Body of pancreas (tissue), 4 donors: ENCODE data around the gene NBEAL2. TPM values are rescaled to one million over a fixed set of nuclear protein-coding genes. Genes with fewer than 3 reads are reported as not detected.
A peak's percentile ranks its signal among the peaks of the same experiment; 100 is the strongest.

ENCODE experiments used
- ATAC-seq: fragments of 150-250 bp; one replicate; pipeline ENCODE4 v1.9.1; 2016
- DNase-seq, 4 donors: peaks; one replicate each; pipeline ENCODE4 v3.0.0-alpha.2; 2019
- H3K27ac ChIP-seq, 4 donors: fragments of 200-600 bp; sonication (generic); 1 replicate in 3 of 4; 2 replicates in 1 of 4; pipeline versions ENCODE4 v1.5.1 to v1.6.1; 2016 to 2019; ENCODE audit warnings: mild to moderate bottlenecking in 1 of 4, mixed read lengths in 1 of 4, moderate library complexity in 1 of 4
- H3K27me3 ChIP-seq, 2 donors: fragments of 200-600 bp; sonication (generic); one replicate each; pipeline ENCODE4 v1.6.0; 2016; ENCODE audit warnings: mild to moderate bottlenecking in 1 of 2
- H3K36me3 ChIP-seq, 2 donors: fragments of 200-600 bp; sonication (generic); replicated peaks in 1 of 2; 2 replicates each; pipeline ENCODE4 v1.5.1; 2016; ENCODE audit warnings: low read depth in 2 of 2; ENCODE audit not compliant: insufficient read depth in 1 of 2
- H3K4me1 ChIP-seq: fragments of 200-600 bp; sonication (generic); one replicate; pipeline ENCODE4 v1.6.0; 2016
- H3K4me3 ChIP-seq, 2 donors: fragments of 200-600 bp; sonication (generic); 1 replicate in 1 of 2; 2 replicates in 1 of 2; pipeline ENCODE4 v1.5.1; 2016 to 2019
- H3K9me3 ChIP-seq, 3 donors: fragments of 200-600 bp; sonication (generic); 1 replicate in 2 of 3; 2 replicates in 1 of 3; pipeline ENCODE4 v1.5.1; 2016
- CTCF ChIP-seq, 7 experiments: fragments of 450-650 bp in 4 of 7; fragments of 200-600 bp in 3 of 7; sonication (generic) in 3 of 7; IDR thresholded peaks; one replicate each; pipeline ENCODE4 v1.5.1; 2016 to 2019; ENCODE audit warnings: antibody characterized with exemption in 7 of 7
- POLR2A ChIP-seq, 3 donors: fragments of 450-650 bp; IDR thresholded peaks; one replicate each; pipeline ENCODE4 v1.6.1; 2016; ENCODE audit warnings: antibody characterized with exemption in 3 of 3, mild to moderate bottlenecking in 2 of 3
- WGBS, 2 donors: methylation state at CpG; one replicate each; pipeline ENCODE4 v1.1.5; 2017; 5-methylcytosine and 5-hydroxymethylcytosine counted together
- intact Hi-C: fragments of 100-400 bp; cut with DNase I; formaldehyde crosslinking; loops from one replicate; pipeline ENCODE4 v1.15.1; 2023
- total RNA-seq, 2 donors: library from RNA; depleted of rRNA; stranded (reverse); fragments of >200 nt; gene quantifications; one replicate each; pipeline ENCODE4 v1.1.0, GENCODE V29; 2016

Gene NBEAL2
- total RNA-seq, result 100 to 1,000 TPM in 1 of 2 donors, 10 to 100 TPM in 1; 98.8 to 151 TPM

- H3K4me3 ChIP-seq, result peak within 1 kb of the TSS; percentile 37 to 50
- intact Hi-C loops, result no loop called here
- WGBS, 2 donors, result 1 to 2% methylated on average over 17 to 55 of the region's 73 CpGs
- TF ChIP-seq POLR2A (IDR thresholded peaks at IDR 0.05), result peak; percentile 85 to 91 (median 89)
- peak in 2 of 7 experiments; percentile 37 to 46 for TF ChIP-seq CTCF (IDR thresholded peaks at IDR 0.05)
- peak; percentile 97 to 98 (median 98) for DNase-seq
- no peaks in the 10 kb centered on the region for H3K9me3 ChIP-seq
- H3K4me1 ChIP-seq, result peaks cover 59% of the 10 kb centered on the region
- peak; percentile 80 for ATAC-seq
- H3K27me3 ChIP-seq, result no peaks in the 10 kb centered on the region
- no peaks in the 10 kb centered on the region for H3K36me3 ChIP-seq
- peak within 1 kb of the TSS; percentile 88 to 95 (median 93) for H3K27ac ChIP-seq
These were observed at the start of gene NBEAL2 for GRCh38 chr3:46978985-46979944. TSS of gene NBEAL2 (plus strand) at chr3:46979666. CDS start at chr3:46979862, 196 bp downstream.

- intact Hi-C loops, result no loop called here
- 43 to 57% methylated on average over 8 to 9 of the region's 9 CpGs for WGBS, 2 donors
- ATAC-seq (no peak), DNase-seq (peak in 2 of 4 donors; percentile 52 to 66)
- Histone ChIP-seq H3K9me3 (no peaks in the 10 kb centered on the region), H3K4me1 (peaks cover 86% of the 10 kb centered on the region), H3K36me3 (peaks cover 0 to 3% of the 10 kb centered on the region in 2 donors), H3K27ac (peak overlapping the region; percentile 70 to 93 (median 86)), H3K27me3 (no peaks in the 10 kb centered on the region), H3K4me3 (no peak overlapping the region)
- TF ChIP-seq POLR2A (IDR thresholded peaks at IDR 0.05) (no peak), CTCF (IDR thresholded peaks at IDR 0.05) (no peak)
These were observed 49.1 kb upstream of the NBEAL2 start for GRCh38 chr3:46930166-46930944.

- Histone ChIP-seq H3K9me3 (no peaks in the 10 kb centered on the region), H3K27ac (peak overlapping the region; percentile 70 to 93 (median 86)), H3K36me3 (peaks cover 0 to 1% of the 10 kb centered on the region in 2 donors), H3K27me3 (no peaks in the 10 kb centered on the region), H3K4me1 (peaks cover 86% of the 10 kb centered on the region), H3K4me3 (no peak overlapping the region)
- ATAC-seq (peak; percentile 46), DNase-seq (peak; percentile 44 to 70 (median 57))
- WGBS, 2 donors, result 15 to 24% methylated on average over 3 of the region's 3 CpGs
- intact Hi-C loops, result no loop called here
- TF ChIP-seq POLR2A (IDR thresholded peaks at IDR 0.05), result peak in 1 of 3 donors; percentile 10
- TF ChIP-seq CTCF (IDR thresholded peaks at IDR 0.05), result no peak
These were observed 48.5 kb upstream of the NBEAL2 start for GRCh38 chr3:46930945-46931403.

GRCh38 chr3:46931631-46932331 is 47.7 kb upstream of the NBEAL2 start:
- Histone ChIP-seq H3K4me3 (no peak overlapping the region), H3K27me3 (no peaks in the 10 kb centered on the region), H3K9me3 (no peaks in the 10 kb centered on the region), H3K4me1 (peaks cover 86% of the 10 kb centered on the region), H3K27ac (peak overlapping the region; percentile 70 to 93 (median 86)), H3K36me3 (no peaks in the 10 kb centered on the region)
- ATAC-seq (no peak), DNase-seq (peak in 2 of 4 donors; percentile 47 to 75)
- TF ChIP-seq POLR2A (IDR thresholded peaks at IDR 0.05) (no peak), CTCF (IDR thresholded peaks at IDR 0.05) (no peak)
- intact Hi-C loops, result no loop called here
- WGBS, 2 donors, result 45 to 53% methylated on average over 6 of the region's 6 CpGs
